RPMI7951 (cell line): ENCODE results near the gene DGLUCY. TPM values are rescaled to one million over a fixed set of nuclear protein-coding genes. Genes with fewer than 3 reads are reported as not detected.
"Not testable (repeated sequence)": the region's sequence is repeated elsewhere in the genome, so short reads cannot be mapped to it uniquely, and the experiment has no call there.

Experiments
- DNase-seq: peaks from one replicate; pipeline ENCODE4 v3.0.0-alpha.2; 2012; ENCODE audit warnings: low read depth
- total RNA-seq: library from RNA; depleted of rRNA; stranded (reverse); fragments of >200 nt; shearing (Covaris generic); gene quantifications from 2 replicates; pipeline ENCODE4 v1.2.3, GENCODE V29; 2014

Gene DGLUCY
- total RNA-seq, 1 experiment from 2014 or later, result 15.6 TPM

- no peak for DNase-seq
Measured at GRCh38 chr14:91233936-91234790, 120.3 kb downstream of the DGLUCY start.

- DNase-seq, result no peak
Measured at GRCh38 chr14:91234791-91235114, 120.9 kb downstream of the DGLUCY start.

- no peak for DNase-seq
Measured at GRCh38 chr14:91235841-91236240, 122.0 kb downstream of the DGLUCY start.

GRCh38 chr14:91237219-91237618, 123.3 kb downstream of the DGLUCY start:
- peak; percentile 94 for DNase-seq

- DNase-seq, result no peak
Measured at GRCh38 chr14:91238085-91238484, 124.2 kb downstream of the DGLUCY start.

- no peak for DNase-seq
Measured at GRCh38 chr14:91238661-91239060, 124.8 kb downstream of the DGLUCY start.

- DNase-seq, result no peak
Measured at GRCh38 chr14:91241863-91242262, 128.0 kb downstream of the DGLUCY start.

GRCh38 chr14:91242635-91243034, 128.8 kb downstream of the DGLUCY start:
- DNase-seq, result no peak

GRCh38 chr14:91243074-91243471, 129.2 kb downstream of the DGLUCY start:
- no peak for DNase-seq

GRCh38 chr14:91244501-91244901, 130.6 kb downstream of the DGLUCY start, which contains the start of gene GPR68:
Gene GPR68 (minus strand): TSS chr14:91244704. CDS start chr14:91235050, 9,654 bp downstream.
- peak; percentile 92 for DNase-seq

GRCh38 chr14:91245029-91245428, 131.2 kb downstream of the DGLUCY start:
- DNase-seq, result no peak

GRCh38 chr14:91245616-91246015, 131.7 kb downstream of the DGLUCY start:
- not testable (repeated sequence) for DNase-seq

GRCh38 chr14:91246051-91246852, 132.4 kb downstream of the DGLUCY start:
- no peak for DNase-seq

GRCh38 chr14:91249841-91250616, 136.2 kb downstream of the DGLUCY start:
- DNase-seq, result peak; percentile 94

GRCh38 chr14:91250912-91251311, 137.0 kb downstream of the DGLUCY start:
- DNase-seq, result peak; percentile 75

- DNase-seq, result no peak
Measured at GRCh38 chr14:91252871-91253794, 139.3 kb downstream of the DGLUCY start.

- DNase-seq, result no peak
Measured at GRCh38 chr14:91253795-91254323, 140.0 kb downstream of the DGLUCY start.

GRCh38 chr14:91254461-91254860, 140.6 kb downstream of the DGLUCY start:
- no peak for DNase-seq

- DNase-seq, result no peak
Measured at GRCh38 chr14:91255026-91255695, 141.3 kb downstream of the DGLUCY start.

- DNase-seq, result no peak
Measured at GRCh38 chr14:91256661-91257060, 142.8 kb downstream of the DGLUCY start.
